GM19452 (cell line): ENCODE measurements around the gene CITED2.

Experiments
- ATAC-seq: cut with Tn5 transposase; IDR thresholded peaks from one replicate; pipeline ENCODE4 v1.9.1; 2021; ENCODE audit not compliant: unreplicated experiment

Gene CITED2

DNA sequence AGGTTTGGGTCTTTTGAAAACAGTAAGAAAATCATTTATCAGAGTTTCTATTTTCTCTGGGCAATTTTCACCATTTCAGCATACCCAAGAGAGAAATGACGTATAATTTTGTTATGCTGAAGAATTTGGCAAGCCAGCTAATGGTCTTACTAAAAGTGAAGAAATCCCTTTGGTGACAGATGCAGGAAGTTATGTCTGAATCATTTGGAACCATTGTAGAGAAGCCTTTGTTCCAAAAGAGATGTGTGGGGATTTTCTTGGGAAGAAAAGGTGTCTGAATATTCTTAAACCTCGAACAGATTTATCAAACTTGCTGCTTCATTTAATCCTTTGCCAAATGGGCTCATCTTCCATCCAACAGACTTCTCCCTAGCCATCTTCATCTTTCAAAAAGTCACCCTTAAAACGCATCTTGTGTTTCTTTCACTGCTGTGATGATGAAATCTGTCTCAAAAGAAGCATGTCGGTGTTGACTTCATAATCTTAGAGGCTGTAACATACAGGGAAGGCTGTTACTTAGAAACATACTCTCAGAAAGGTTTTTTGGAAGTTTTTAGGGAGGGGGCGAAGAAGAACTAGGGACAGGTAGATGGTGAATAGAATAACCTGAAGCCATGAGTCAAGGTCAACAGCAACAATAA is 39.5 kb downstream of the CITED2 start:
- no peak for ATAC-seq

DNA sequence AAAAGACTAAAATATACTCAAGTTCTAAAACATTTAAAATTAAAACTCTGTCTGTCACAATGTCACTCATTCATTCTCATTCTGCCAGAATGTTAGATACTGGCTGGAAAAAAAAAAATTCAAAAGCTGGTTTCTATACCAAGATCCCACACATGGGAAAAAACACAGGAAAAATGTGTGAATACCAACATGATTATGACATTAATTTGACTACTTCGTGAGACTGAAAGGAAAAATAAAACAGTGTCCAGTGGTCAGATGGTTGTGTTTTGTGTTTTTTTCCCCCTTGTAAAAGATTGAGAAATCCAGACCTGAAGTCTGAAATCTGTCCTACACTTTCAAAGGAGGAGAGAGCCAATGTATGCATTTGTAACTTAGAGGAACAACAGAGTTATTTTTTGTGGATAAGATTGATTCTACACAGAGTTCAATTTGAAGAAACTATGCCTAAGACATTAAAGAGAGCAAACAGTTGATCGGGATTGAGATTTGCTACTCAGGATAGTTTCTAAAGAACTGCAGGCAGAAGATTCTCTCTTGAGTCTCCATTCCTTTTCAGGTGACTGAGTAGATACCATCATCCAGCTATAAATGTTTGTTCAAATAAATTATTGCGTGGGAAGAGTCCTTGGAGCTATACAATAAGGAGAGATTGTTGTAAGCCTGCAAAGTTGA is 43.5 kb downstream of the CITED2 start:
- no peak for ATAC-seq

DNA sequence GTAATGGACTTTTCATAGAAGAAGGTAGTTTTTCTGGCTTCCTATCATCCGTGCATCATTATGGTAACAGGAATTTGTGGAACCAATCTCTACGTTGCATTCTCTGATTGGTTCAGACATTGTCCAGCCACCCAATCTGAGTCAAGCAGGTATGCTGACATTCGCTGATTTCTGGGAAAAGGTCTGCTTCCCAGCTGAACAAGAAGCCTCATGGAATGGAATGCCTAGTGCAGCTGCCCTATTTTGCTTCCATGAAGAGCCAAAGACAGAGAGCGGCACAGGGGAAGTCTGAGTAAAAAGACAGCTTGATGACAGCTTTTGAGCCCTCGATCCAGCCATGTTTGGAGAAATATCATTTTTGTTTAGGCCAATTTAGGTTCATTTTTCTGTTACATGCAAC is 44.1 kb downstream of the CITED2 start:
- no peak for ATAC-seq

DNA sequence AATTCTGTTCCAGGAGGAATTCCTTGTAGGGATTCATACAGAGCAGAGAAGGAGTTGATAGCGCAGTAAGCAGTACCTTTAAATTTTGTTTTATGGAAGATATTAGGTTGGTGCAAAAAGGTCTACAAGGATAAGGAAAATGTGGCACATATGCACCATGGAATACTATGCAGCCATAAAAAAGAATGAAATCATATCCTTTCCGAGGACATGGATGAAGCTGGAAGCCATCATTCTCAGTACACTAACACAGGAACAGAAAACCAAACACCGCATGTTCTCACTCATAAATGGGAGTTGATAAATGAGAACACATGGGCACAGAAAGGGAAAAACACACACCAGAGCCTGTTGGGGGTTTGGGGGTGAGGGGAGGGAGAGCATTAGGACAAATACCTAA is 45.2 kb downstream of the CITED2 start:
- ATAC-seq: no peak

DNA sequence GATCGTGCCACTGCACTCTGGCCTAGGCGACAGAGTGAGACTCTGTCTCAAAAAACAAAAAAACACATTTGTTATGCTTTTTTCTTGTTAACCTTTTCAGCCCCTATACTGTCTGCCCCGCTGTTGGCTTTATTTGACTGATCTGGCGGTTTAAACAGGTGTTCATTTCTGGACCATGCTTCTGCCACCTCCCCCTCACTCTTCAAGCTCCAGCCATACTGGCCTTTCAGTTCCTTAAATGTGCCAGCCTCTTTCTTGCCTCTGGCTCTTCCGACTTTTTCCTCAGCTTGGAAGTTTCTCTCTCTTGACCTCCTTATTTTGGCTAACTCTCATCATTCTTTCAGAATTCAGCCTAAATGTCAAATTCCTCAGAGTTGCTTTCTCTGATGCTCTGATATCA is 47.4 kb downstream of the CITED2 start:
- ATAC-seq: peak; percentile 41

DNA sequence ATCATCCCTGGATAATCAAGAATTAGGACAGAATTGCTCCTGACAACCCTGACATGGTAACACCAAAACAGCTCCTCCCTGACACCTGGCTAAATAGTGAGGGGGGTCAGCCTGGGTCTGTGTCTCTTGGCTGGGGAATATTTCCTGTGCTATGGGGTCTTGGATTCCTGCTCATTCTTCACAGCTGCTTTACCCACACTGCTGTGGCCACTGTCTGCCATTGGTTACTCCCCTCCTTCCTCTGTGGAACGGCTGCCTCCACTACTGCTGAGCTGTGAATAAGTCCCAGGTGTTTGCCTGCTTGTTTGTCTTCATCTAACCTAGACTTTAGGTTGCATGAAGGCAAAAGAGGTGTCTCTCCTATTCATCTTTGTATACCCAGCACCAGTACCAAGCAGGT is 48.8 kb downstream of the CITED2 start:
- no peak for ATAC-seq

DNA sequence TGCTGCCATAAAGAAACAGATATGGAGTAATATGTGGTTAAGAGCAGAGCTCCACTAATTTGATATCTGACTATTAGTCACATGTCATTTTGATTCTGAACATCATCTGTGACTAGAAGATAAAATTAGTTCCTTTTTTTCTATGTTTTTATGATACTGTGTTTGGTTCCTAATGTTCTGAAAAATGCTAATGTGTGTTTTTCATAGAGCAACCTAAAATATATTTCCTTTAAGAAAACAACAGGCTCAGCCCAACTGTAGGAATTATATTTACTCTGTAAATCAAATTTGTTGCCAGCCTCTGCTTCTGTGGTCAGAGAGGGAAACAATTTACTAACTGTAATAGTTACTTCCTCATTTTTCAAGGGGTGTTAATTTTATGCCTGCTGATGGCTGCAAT is 49.3 kb downstream of the CITED2 start:
- ATAC-seq: peak; percentile 50

DNA sequence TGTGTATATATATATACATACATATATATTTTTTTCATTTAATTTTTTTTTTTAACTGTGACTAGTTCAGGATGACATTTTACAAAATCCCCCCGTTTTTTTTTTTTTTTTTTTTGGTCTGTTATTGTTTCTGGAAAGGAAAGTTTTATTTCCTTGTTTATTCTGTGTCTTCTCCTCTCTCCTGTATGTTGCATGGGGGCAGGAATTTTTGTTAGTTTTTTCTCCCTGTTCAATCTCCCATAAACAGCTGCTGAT is 50.2 kb downstream of the CITED2 start:
- ATAC-seq: no peak

DNA sequence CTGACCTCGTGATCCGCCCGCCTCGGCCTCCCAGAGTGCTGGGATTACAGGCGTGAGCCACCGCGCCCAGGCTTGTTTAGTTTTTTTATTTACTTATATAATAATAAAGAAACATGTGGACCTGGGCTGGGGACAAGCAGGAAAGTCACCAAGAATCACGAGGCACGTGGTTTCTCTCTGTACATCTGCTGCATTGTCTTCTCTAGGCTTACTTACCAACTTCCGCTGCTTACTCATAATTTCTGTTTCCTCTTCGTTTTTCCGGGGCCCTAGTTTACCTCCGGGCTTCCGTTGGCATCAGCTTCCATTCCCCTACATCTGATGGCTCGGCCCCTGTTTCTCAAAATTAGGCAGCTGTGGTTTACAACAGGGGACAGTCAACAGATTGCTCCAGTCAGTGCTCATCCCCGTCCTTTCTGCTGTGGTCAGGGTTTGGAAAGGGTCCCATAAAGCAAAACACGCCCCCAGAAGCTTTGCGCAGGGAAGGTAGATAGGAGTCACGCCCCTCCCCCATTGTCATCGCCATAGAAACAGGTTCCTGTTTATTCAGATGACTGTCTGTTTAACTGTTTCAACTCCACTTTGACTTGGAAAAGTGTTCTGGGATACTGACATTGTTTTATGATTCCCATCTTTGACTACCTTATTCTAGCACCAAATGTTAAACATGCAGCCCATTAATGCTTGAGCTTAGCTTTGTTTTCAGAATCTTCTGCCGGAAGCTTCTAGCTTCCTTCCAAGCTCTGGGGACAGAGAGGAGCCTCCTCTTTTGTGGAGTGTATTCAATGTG is 50.7 kb downstream of the CITED2 start:
- ATAC-seq: peak; percentile 44
